IPS-18c (cell line): Measurements from ENCODE around the gene SIGMAR1.
"Not testable (repeated sequence)": the region's sequence is repeated elsewhere in the genome, so short reads cannot be mapped to it uniquely, and the experiment has no call there.

Source experiments
- H3K4me3 ChIP-seq: 2 replicates; pipeline ENCODE4 v1.7.0; 2013; ENCODE audit warnings: low read depth, mild to moderate bottlenecking, low read length, moderate library complexity; ENCODE audit not compliant: insufficient read depth
- H3K9me3 ChIP-seq: one replicate; pipeline ENCODE4 v1.6.1; 2013; ENCODE audit warnings: mild to moderate bottlenecking, low read length, moderate library complexity; ENCODE audit not compliant: control insufficient read depth, insufficient read depth

SIGMAR1 gene

GRCh38 chr9:34639322-34639721, 1.7 kb upstream of the SIGMAR1 start:
- not testable (repeated sequence) for H3K9me3 ChIP-seq, H3K4me3 ChIP-seq

GRCh38 chr9:34638138-34638445, 505 bp upstream of the SIGMAR1 start:
- Histone ChIP-seq H3K9me3 (no peaks in the 10 kb centered on the region), H3K4me3 (peak overlapping the region; percentile 94)

GRCh38 chr9:34636791-34637355, 714 bp downstream of the SIGMAR1 start:
- peak overlapping the region; percentile 94 for H3K4me3 ChIP-seq
- H3K9me3 ChIP-seq, result no peaks in the 10 kb centered on the region

- H3K4me3 ChIP-seq, result no peak overlapping the region
- no peaks in the 10 kb centered on the region for H3K9me3 ChIP-seq
Measured at GRCh38 chr9:34635556-34635955, 2.0 kb downstream of the SIGMAR1 start.

GRCh38 chr9:34634551-34635248, 2.9 kb downstream of the SIGMAR1 start:
- Histone ChIP-seq H3K4me3 (no peak overlapping the region), H3K9me3 (no peaks in the 10 kb centered on the region)

- H3K4me3 ChIP-seq, result no peak overlapping the region
Measured at GRCh38 chr9:34633851-34634550, 3.6 kb downstream of the SIGMAR1 start.

GRCh38 chr9:34633166-34633565, 4.4 kb downstream of the SIGMAR1 start:
- Histone ChIP-seq H3K9me3 (no peaks in the 10 kb centered on the region), H3K4me3 (no peak overlapping the region)

More at GRCh38 chr9:34633851-34634550, 3.6 kb downstream of the SIGMAR1 start:
- H3K9me3 ChIP-seq, result no peaks in the 10 kb centered on the region

- H3K9me3 ChIP-seq, result no peaks in the 10 kb centered on the region
- H3K4me3 ChIP-seq, result no peak overlapping the region
Measured at GRCh38 chr9:34630402-34631154, 7.0 kb downstream of the SIGMAR1 start.

GRCh38 chr9:34629491-34629808, 8.1 kb downstream of the SIGMAR1 start:
- no peaks in the 10 kb centered on the region for H3K9me3 ChIP-seq
- 0 out of 2 replicates have a peak overlapping the region, but pooled peaks have one; percentile 53 for H3K4me3 ChIP-seq

- no peaks in the 10 kb centered on the region for H3K9me3 ChIP-seq
- H3K4me3 ChIP-seq, result peak within 1 kb of the TSS; percentile 53
Measured at GRCh38 chr9:34628656-34629490, 8.7 kb downstream of the SIGMAR1 start, which contains the start of gene ARID3C. TSS of gene ARID3C (minus strand) at chr9:34629066. CDS start at chr9:34628014, 1,052 bp downstream.

GRCh38 chr9:34627716-34628655, 9.6 kb downstream of the SIGMAR1 start:
- peak overlapping the region; percentile 53 for H3K4me3 ChIP-seq

GRCh38 chr9:34625186-34625486, 12.5 kb downstream of the SIGMAR1 start:
- no peak overlapping the region for H3K4me3 ChIP-seq
- H3K9me3 ChIP-seq, result peaks cover 2% of the 10 kb centered on the region

More at GRCh38 chr9:34627716-34628655, 9.6 kb downstream of the SIGMAR1 start:
- H3K9me3 ChIP-seq, result peaks cover 2% of the 10 kb centered on the region

GRCh38 chr9:34624475-34625185, 13.0 kb downstream of the SIGMAR1 start:
- peaks cover 2% of the 10 kb centered on the region for H3K9me3 ChIP-seq
- H3K4me3 ChIP-seq, result peak overlapping the region; percentile 43; the same call in 1 of the 2 replicates

- peaks cover 2% of the 10 kb centered on the region for H3K9me3 ChIP-seq
- H3K4me3 ChIP-seq, result no peak overlapping the region
Measured at GRCh38 chr9:34623374-34624235, 14.0 kb downstream of the SIGMAR1 start.
